ENCODE results near the gene SGO2.

Gene SGO2

DNA sequence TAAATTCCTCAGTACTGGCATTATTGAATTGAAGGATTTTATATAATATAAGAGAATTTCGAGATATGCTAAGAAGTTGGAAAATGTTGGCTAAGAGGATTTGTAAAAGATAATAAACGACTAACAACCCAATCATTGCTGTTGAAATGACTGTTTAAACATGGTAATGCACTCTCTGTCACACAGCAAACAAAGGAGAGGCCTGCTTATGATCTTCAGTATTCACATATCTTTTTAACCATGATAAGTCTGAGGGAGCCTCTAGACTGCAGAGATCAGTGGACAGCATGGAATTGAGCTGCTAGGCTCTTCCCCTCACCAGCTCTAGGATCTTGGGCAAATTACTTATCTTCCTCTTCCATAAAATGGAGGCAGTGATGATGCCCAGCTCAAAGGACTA, 18.8 kb upstream of the SGO2 start:
- ChIA-PET POLR2A (interaction anchor here (1.0 kb wide), 1 partner anchor 19 kb away, joined by 3 read pairs; the partner anchor contains the start of gene SGO2), CTCF (no interaction called here)
- no peaks in the 10 kb centered on the region for H3K4me1 ChIP-seq (ENCODE audit: control insufficient read depth, insufficient read depth, low read length)
- no peak overlapping the region for H3K4me3 ChIP-seq (ENCODE audit: low read depth, low read length)
- H3K27ac ChIP-seq (ENCODE audit: extremely low read depth, low read depth, low read length), result no peak overlapping the region
- peaks cover 10 to 26% of the 10 kb centered on the region in 2 experiments; a peak in 2 of 3 replicates for H3K36me3 ChIP-seq (ENCODE audit: control insufficient read depth in 2 of 2, insufficient read depth in 1 of 2, low read length in 2 of 2)
- TF ChIP-seq ZNF146 (tag by site-specific recombination; IDR thresholded peaks at IDR 0.05) (no peak), ZNF501 (tag by site-specific recombination; IDR thresholded peaks at IDR 0.05) (no peak), ZNF596 (tag by site-specific recombination; IDR thresholded peaks at IDR 0.05) (no peak), ZNF350 (tag by site-specific recombination; IDR thresholded peaks at IDR 0.05) (no peak), ZNF623 (tag by site-specific recombination; IDR thresholded peaks at IDR 0.05) (no peak), BCL11B (tag by site-specific recombination; IDR thresholded peaks at IDR 0.05; ENCODE audit: low read depth) (no peak)
- TF ChIP-seq, protein P1, sequence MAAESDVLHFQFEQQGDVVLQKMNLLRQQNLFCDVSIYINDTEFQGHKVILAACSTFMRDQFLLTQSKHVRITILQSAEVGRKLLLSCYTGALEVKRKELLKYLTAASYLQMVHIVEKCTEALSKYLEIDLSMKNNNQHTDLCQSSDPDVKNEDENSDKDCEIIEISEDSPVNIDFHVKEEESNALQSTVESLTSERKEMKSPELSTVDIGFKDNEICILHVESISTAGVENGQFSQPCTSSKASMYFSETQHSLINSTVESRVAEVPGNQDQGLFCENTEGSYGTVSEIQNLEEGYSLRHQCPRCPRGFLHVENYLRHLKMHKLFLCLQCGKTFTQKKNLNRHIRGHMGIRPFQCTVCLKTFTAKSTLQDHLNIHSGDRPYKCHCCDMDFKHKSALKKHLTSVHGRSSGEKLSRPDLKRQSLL (tag by site-specific recombination; IDR thresholded peaks at IDR 0.05), result no peak
- TF ChIP-seq, protein P2, sequence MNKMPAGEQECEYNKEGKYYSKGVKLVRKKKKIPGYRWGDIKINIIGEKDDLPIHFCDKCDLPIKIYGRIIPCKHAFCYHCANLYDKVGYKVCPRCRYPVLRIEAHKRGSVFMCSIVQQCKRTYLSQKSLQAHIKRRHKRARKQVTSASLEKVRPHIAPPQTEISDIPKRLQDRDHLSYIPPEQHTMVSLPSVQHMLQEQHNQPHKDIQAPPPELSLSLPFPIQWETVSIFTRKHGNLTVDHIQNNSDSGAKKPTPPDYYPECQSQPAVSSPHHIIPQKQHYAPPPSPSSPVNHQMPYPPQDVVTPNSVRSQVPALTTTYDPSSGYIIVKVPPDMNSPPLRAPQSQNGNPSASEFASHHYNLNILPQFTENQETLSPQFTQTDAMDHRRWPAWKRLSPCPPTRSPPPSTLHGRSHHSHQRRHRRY (tag by site-specific recombination; IDR thresholded peaks at IDR 0.05), result no peak
- TF ChIP-seq, protein P3, sequence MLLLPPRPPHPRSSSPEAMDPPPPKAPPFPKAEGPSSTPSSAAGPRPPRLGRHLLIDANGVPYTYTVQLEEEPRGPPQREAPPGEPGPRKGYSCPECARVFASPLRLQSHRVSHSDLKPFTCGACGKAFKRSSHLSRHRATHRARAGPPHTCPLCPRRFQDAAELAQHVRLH (tag by site-specific recombination; IDR thresholded peaks at IDR 0.05), result no peak
- no peaks in the 10 kb centered on the region for H3K9me3 ChIP-seq (ENCODE audit: control insufficient read depth, insufficient read depth, low read depth, low read length)

DNA sequence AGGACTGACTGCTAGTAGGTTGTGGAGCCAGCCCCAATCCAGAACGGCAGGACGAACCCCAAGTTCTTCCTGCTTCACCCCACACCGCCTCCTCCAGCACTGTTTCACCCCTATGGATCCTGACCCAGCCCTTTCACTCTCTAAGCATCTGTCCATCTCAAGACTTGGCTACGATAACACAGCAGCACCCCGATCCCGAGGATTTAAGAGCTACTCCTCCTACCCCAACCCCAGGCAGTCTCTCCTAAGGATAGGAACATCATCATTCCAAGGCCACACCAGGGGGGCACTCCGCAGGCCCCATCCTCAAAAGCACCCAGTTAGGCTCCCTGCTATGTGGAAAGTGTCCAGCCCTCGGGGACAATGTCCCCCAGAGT, 16.8 kb upstream of the SGO2 start:
- TF ChIP-seq ZNF624 (tag by site-specific recombination; IDR thresholded peaks at IDR 0.05) (no peak), ZNF600 (tag by site-specific recombination; IDR thresholded peaks at IDR 0.05) (peak; percentile 67; the same call in 1 of the 2 replicates), GLIS2 (tag by site-specific recombination; IDR thresholded peaks at IDR 0.05) (peak; percentile 16; the same call in 1 of the 2 replicates), ZIC2 (tag by site-specific recombination; IDR thresholded peaks at IDR 0.05) (peak; percentile 70), GLIS1 (tag by site-specific recombination; IDR thresholded peaks at IDR 0.05) (peak; percentile 30; the same call in 1 of the 2 replicates)
- peak overlapping the region; percentile 62; the same call in 1 of the 2 replicates for H3K27ac ChIP-seq (ENCODE audit: extremely low read depth, low read depth, low read length)
- no peaks in the 10 kb centered on the region for H3K4me1 ChIP-seq (ENCODE audit: control insufficient read depth, insufficient read depth, low read length)
- ChIA-PET POLR2A (interaction anchor here (1.6 kb wide), 1 partner anchor 17 kb away, joined by 3 read pairs; the partner anchor contains the start of gene SGO2), CTCF (interaction anchor here (0.6 to 2.9 kb wide), 11 partner anchors 12 to 924 kb away, joined by 3 to 16 read pairs (median 3); no protein-coding TSS in a partner anchor)
- H3K36me3 ChIP-seq (ENCODE audit: control insufficient read depth in 2 of 2, insufficient read depth in 1 of 2, low read length in 2 of 2), result peaks cover 7 to 13% of the 10 kb centered on the region in 2 experiments; a peak in 2 of 3 replicates
- H3K9me3 ChIP-seq (ENCODE audit: control insufficient read depth, insufficient read depth, low read depth, low read length), result no peaks in the 10 kb centered on the region
- H3K4me3 ChIP-seq (ENCODE audit: low read depth, low read length), result peak overlapping the region; percentile 67

DNA sequence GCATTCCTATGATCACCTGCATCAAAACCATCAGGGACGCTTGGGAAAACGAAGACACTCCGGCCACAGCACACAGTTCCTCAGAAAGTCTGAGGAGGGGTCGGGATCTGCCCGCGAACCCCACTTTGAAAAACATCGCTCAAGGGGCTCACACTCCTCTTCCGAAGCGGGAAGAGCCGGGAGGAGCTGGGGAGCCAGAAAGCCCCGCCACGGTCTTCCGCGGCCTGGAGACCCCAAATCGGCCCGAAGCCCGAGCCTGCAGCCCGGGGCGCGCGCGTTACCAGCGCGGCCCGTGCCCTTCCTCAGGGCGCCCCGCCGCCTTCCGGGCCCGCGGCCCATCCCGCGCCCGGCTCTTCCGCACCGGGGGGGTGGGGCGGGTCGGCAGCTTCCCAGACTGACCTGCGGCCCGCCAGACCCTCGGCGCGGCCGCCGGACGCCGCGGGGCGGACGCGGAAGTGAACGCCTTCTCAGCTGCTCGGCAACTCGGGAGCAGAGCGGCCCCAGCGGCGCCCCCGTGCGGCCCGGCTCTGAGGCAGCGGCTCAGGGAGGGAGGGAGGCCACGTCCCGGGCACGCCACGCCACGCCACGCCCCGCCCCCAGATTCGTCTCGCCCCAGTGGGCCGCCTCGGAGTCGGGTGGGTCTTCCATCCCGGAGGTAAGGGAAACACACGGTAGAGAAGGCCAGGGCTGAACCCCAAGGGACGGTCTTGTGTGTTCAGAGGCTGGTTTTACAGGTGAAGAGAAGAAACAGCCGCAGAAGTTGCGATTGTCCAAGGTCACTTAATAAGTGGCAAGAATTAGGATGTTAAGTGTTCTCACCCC, 16.2 kb upstream of the SGO2 start, which contains the start of gene KCTD18:
Gene KCTD18, minus strand, starts transcription at position 457 of the 822 bp plus-strand sequence. CDS start 3,052 bp downstream, outside the sequence.
- Histone ChIP-seq H3K27ac (ENCODE audit: extremely low read depth, low read depth, low read length) (peak within 1 kb of the TSS; percentile 62; the same call in 1 of the 2 replicates), H3K4me3 (ENCODE audit: low read depth, low read length) (peak within 1 kb of the TSS; percentile 67), H3K4me1 (ENCODE audit: control insufficient read depth, insufficient read depth, low read length) (no peaks in the 10 kb centered on the region), H3K9me3 (ENCODE audit: control insufficient read depth, insufficient read depth, low read depth, low read length) (no peaks in the 10 kb centered on the region), H3K36me3 (ENCODE audit: control insufficient read depth in 2 of 2, insufficient read depth in 1 of 2, low read length in 2 of 2) (peaks cover under 1 to 7% of the 10 kb centered on the region in 2 experiments; a peak in 2 of 3 replicates)
- CTCF ChIA-PET, result interaction anchor here (0.6 to 2.9 kb wide), 11 partner anchors 12 to 925 kb away, joined by 3 to 16 read pairs (median 3); no protein-coding TSS in a partner anchor
- POLR2A ChIA-PET, result interaction anchor here (1.6 kb wide), 1 partner anchor 17 kb away, joined by 3 read pairs; the partner anchor contains the start of gene SGO2
- TF ChIP-seq ZNF155 (tag by site-specific recombination; IDR thresholded peaks at IDR 0.05), result no peak
- peak; percentile 75 for TF ChIP-seq ZNF341 (tag by site-specific recombination; IDR thresholded peaks at IDR 0.05; ENCODE audit: low read depth)
- TF ChIP-seq ZSCAN23 (tag by site-specific recombination; IDR thresholded peaks at IDR 0.05), result no peak
- TF ChIP-seq ZSCAN16 (tag by site-specific recombination; IDR thresholded peaks at IDR 0.05), result no peak
- TF ChIP-seq KLF1 (tag by site-specific recombination; IDR thresholded peaks at IDR 0.05), result peak; percentile 45
- TF ChIP-seq ZNF785 (tag by site-specific recombination; IDR thresholded peaks at IDR 0.05), result peak; percentile 97
- no peak for TF ChIP-seq ZBTB17 (tag by site-specific recombination; IDR thresholded peaks at IDR 0.05)
- peak; percentile 44 for TF ChIP-seq ZFHX2 (tag by site-specific recombination; conservative IDR thresholded peaks at IDR 0.05)
- 0 out of 2 replicates have a peak, but pooled peaks have one; percentile 36 for TF ChIP-seq SP7 (tag by site-specific recombination; IDR thresholded peaks at IDR 0.05)
- TF ChIP-seq ZSCAN30 (tag by site-specific recombination; IDR thresholded peaks at IDR 0.05), result peak; percentile 83; the same call in 1 of the 2 replicates
- TF ChIP-seq, protein P4, sequence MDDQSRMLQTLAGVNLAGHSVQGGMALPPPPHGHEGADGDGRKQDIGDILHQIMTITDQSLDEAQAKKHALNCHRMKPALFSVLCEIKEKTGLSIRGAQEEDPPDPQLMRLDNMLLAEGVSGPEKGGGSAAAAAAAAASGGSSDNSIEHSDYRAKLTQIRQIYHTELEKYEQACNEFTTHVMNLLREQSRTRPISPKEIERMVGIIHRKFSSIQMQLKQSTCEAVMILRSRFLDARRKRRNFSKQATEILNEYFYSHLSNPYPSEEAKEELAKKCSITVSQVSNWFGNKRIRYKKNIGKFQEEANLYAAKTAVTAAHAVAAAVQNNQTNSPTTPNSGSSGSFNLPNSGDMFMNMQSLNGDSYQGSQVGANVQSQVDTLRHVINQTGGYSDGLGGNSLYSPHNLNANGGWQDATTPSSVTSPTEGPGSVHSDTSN (CRISPR knock-in tag; IDR thresholded peaks at IDR 0.05), result peak; percentile 86; the same call in 1 of the 2 replicates
- no peak for TF ChIP-seq ZNF544 (tag by site-specific recombination; IDR thresholded peaks at IDR 0.05)
- no peak for TF ChIP-seq ZNF24 (tag by site-specific recombination; IDR thresholded peaks at IDR 0.05)
- TF ChIP-seq KLF8 (tag by site-specific recombination; IDR thresholded peaks at IDR 0.05), result peak; percentile 62; the same call in 1 of the 2 replicates
